Activated CD4-positive, alpha-beta T cell treated with anti-CD3 and anti-CD28 coated beads, Interleukin-2, Interleukin-4, amounts not matched to agents 100 ng/mL and 50 ng/mL, durations not matched to agents 16 hours and 8 hours (primary cell): ENCODE measurements around the gene CBX2.
A peak's percentile ranks its signal among the peaks of the same experiment; 100 is the strongest.

ENCODE experiments used
- DNase-seq: peaks from one replicate; pipeline ENCODE4 v3.0.0-alpha.2; 2020; ENCODE audit warnings: low spot score

The CBX2 gene

DNA sequence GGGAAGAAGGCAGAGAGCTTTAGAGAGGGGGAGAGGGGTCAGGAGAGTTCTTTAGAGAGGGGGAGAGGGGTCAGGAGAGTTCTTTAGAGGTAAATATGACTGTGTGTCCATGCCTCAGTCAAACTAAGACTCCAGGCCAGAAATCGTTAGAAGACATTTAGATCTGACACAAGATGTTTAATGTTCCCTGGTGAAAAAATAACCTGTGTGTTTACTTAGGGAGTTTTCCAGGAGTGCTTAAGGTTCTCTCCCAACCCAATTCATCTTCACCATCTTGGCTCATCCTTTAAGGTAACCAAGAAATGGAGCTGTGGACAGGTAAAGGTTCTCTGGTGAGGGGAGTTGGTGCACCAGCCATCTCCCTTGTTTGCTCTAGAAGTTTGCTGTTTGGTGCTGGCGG is 51.5 kb downstream of the CBX2 start:
- DNase-seq: no peak

DNA sequence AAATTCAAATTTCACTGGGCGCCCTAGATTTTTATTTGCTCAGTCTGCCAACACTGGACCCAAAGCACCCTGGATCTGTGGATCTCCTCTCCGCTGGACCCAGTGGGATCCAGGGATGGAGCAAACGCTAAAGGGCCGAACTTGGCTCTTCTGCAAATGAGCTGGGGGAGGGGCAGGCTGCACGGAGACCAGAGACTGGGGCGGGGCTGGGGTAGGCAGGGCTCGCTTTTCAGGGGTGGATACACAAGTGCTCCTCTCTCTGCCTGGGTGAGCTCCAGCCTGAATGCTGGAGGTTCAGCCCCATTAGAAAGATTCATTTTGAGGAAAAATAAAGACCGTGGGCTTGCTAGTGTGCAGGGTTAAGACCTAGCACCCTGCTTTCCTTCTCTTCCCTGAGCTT is 52.4 kb downstream of the CBX2 start:
- no peak for DNase-seq

DNA sequence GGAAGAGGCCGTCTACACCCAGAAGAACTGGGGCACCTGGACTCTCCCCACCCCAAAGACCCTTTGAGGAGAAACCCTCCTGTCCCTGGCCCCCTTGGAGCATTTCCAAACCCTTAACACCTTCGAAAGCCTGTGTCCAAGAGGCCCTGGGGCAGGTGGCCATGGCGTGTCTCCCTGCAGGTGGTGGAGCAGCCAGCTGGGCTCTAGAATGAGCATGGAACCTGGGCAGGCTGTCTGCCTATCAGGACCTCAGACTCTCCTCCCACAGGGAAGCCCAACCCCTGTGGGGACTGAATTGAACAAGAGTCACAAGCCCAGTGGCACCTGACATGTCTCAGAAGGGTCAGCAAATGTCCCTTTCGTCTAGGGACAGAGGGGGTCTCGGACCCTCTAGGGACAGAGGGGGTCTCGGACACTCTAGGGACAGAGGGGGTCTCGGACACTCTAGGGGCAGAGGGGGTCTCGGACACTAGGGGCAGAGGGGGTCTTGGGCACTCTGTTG is 52.9 kb downstream of the CBX2 start:
- DNase-seq: no peak

- DNase-seq: no peak
Observed at GRCh38 chr17:79831265-79832217, 53.6 kb downstream of the CBX2 start.

GRCh38 chr17:79832218-79833109 is 54.5 kb downstream of the CBX2 start:
- DNase-seq: no peak

- DNase-seq: no peak
Observed at GRCh38 chr17:79833110-79833450, 55.1 kb downstream of the CBX2 start.

- DNase-seq: no peak
Observed at GRCh38 chr17:79833744-79834564, 56.0 kb downstream of the CBX2 start.

DNA sequence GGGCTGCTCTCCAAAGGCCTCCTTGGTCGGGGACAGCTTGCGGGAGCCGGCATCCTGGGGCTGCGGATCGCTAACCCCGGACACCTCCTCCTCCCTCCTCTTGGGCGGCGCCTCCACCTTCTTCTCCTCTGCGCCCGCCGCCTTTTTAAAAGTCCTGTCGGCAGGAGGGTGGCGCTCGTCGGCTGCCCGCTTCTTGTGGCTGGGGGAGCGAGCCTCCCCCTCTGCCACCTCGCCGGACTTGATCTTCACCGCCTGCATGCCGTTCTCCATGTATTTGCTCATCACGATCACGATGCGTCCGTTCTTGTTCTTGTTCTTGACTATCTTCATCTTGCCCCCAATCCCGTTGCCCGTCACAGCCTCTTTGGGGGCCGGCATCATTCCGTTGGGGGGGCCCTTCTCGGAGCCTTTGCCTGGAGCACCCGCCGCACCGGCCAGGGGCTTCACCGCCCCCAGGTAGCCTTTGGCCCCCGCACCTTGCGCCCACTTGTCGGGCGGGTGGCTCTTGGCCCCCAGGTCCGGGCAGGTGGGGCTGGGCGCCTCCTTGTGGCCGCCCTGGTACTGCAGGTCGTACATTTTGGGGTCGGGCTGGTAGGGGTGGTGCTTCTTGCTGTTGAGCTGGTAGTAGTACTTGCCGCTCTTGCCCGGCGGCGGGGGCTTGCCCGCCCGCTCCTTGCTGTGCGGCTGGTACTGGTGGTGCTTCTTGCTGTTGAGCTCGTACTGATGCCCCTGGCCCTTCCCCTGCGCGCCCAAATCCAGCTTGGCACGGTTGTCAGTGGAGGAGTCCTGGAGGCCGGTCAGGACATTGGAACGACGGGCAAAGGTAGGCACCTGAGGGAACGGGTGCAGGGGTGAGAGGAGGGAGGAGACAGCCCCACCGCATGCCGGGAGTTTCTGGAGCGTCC is 56.9 kb downstream of the CBX2 start:
- peak; percentile 34 for DNase-seq

GRCh38 chr17:79835470-79835899 is 57.5 kb downstream of the CBX2 start:
- DNase-seq: no peak

GRCh38 chr17:79835953-79836509 is 58.1 kb downstream of the CBX2 start:
- no peak for DNase-seq

- no peak for DNase-seq
Observed at GRCh38 chr17:79836510-79836971, 58.6 kb downstream of the CBX2 start.

GRCh38 chr17:79836972-79837887 is 59.3 kb downstream of the CBX2 start:
- peak; percentile 42 for DNase-seq
